WTC11 (cell line): ENCODE results near the gene SPOP. TPM values are rescaled to one million over a fixed set of nuclear protein-coding genes. Genes with fewer than 3 reads are reported as not detected.

Experiments
- ATAC-seq: fragments of 200-7000 bp; cut with Tn5 transposase; 2 replicates; pipeline ENCODE4 v1.10.0; 2021; ENCODE audit warnings: mild to moderate bottlenecking, moderate library complexity
- Bru-seq: library from RNA; stranded (reverse); fragments of 400-500 nt; gene quantifications from one replicate; lab custom pipeline; 2021; lab: Mats Ljungman, UMichigan
- CTCF ChIA-PET: fragments of 300-600 bp; sonication (Branson Sonifier 250); formaldehyde crosslinking; loops from one replicate; lab custom pipeline; 2021; ENCODE audit warnings: antibody characterized with exemption; lab: Charles Lee
- POLR2A ChIA-PET: fragments of 350-600 bp; sonication (Branson Sonifier 250); formaldehyde crosslinking; loops from one replicate; lab custom pipeline; 2021; ENCODE audit warnings: antibody characterized with exemption; lab: Charles Lee
- DNase-seq: peaks from one replicate; pipeline ENCODE4 v3.0.0; 2021; ENCODE audit warnings: low spot score
- H3K27ac Mint-ChIP-seq: 2 replicates; pipeline ENCODE4 v1.8.0; 2021; ENCODE audit warnings: mixed read lengths
- H3K27me3 Mint-ChIP-seq: 2 replicates; pipeline ENCODE4 v1.8.0; 2021; ENCODE audit warnings: low read depth, mild to moderate bottlenecking, moderate library complexity, mixed read lengths
- H3K36me3 Mint-ChIP-seq: 2 replicates; pipeline ENCODE4 v1.8.0; 2021; ENCODE audit warnings: mixed read lengths
- H3K4me1 Mint-ChIP-seq: 2 replicates; pipeline ENCODE4 v1.8.0; 2022; ENCODE audit warnings: mixed read lengths
- H3K4me3 Mint-ChIP-seq: 2 replicates; pipeline ENCODE4 v1.8.0; 2021; ENCODE audit warnings: mild to moderate bottlenecking, moderate library complexity, mixed read lengths
- H3K9me3 Mint-ChIP-seq: 2 replicates; pipeline ENCODE4 v1.8.0; 2021; ENCODE audit warnings: mixed read lengths
- CREM ChIP-seq: sonication (generic); formaldehyde crosslinking; IDR thresholded peaks from 2 replicates; pipeline ENCODE4 v1.8.1; 2022; ENCODE audit warnings: mild to moderate bottlenecking, missing genetic modification reagents, moderate library complexity
- ESRRA ChIP-seq: sonication (generic); formaldehyde crosslinking; IDR thresholded peaks from 2 replicates; pipeline ENCODE4 v1.8.1; 2022; ENCODE audit warnings: mild to moderate bottlenecking, missing genetic modification reagents, borderline replicate concordance
- ETV6 ChIP-seq: sonication (generic); formaldehyde crosslinking; IDR thresholded peaks from 2 replicates; pipeline ENCODE4 v1.8.1; 2022; ENCODE audit warnings: mild to moderate bottlenecking, missing genetic modification reagents
- KAT7 ChIP-seq: sonication (generic); formaldehyde crosslinking; IDR thresholded peaks from 2 replicates; pipeline ENCODE4 v1.8.1; 2023; ENCODE audit warnings: missing genetic modification reagents, mild to moderate bottlenecking, borderline replicate concordance
- NFE2L1 ChIP-seq: sonication (generic); formaldehyde crosslinking; IDR thresholded peaks from 2 replicates; pipeline ENCODE4 v1.8.1; 2023; ENCODE audit warnings: missing genetic modification reagents
- NR3C1 ChIP-seq: sonication (generic); formaldehyde crosslinking; conservative IDR thresholded peaks from 2 replicates; pipeline ENCODE4 v1.8.1; 2023; ENCODE audit warnings: low read depth, mild to moderate bottlenecking, missing genetic modification reagents
- RELA ChIP-seq: sonication (generic); formaldehyde crosslinking; IDR thresholded peaks from 2 replicates; pipeline ENCODE4 v1.8.1; 2022; ENCODE audit warnings: missing genetic modification reagents, mild to moderate bottlenecking, borderline replicate concordance
- SMAD3 ChIP-seq: sonication (generic); formaldehyde crosslinking; IDR thresholded peaks from 2 replicates; pipeline ENCODE4 v1.8.0; 2022; ENCODE audit warnings: missing genetic modification reagents, mild to moderate bottlenecking, borderline replicate concordance
- TP53 ChIP-seq: sonication (generic); formaldehyde crosslinking; IDR thresholded peaks from 2 replicates; pipeline ENCODE4 v1.8.1; 2023; ENCODE audit warnings: mild to moderate bottlenecking, missing genetic modification reagents
- ZNF219 ChIP-seq: sonication (generic); formaldehyde crosslinking; IDR thresholded peaks from 2 replicates; pipeline ENCODE4 v1.8.0; 2023; ENCODE audit warnings: missing genetic modification reagents, mild to moderate bottlenecking, borderline replicate concordance
- ZNF232 ChIP-seq: sonication (generic); formaldehyde crosslinking; IDR thresholded peaks from 2 replicates; pipeline ENCODE4 v1.8.0; 2022; ENCODE audit warnings: mild to moderate bottlenecking, missing genetic modification reagents
- long read RNA-seq, 3 experiments: library from RNA in 1 of 3; library from capped mRNA in 1 of 3; library from polyadenylated mRNA in 1 of 3; unstranded in 2 of 3; stranded (forward) in 1 of 3; transcript quantifications; one replicate each; pipeline ENCODE4 v2.0.0, GENCODE V29; 2021
- total RNA-seq: library from RNA; stranded (reverse); gene quantifications from 3 replicates; pipeline ENCODE4 v1.2.3, GENCODE V29; 2021
- TF ChIP-seq, protein P1 (sequence below): sonication (generic); formaldehyde crosslinking; IDR thresholded peaks from 2 replicates; pipeline ENCODE4 v1.8.0; 2023; ENCODE audit warnings: missing genetic modification reagents
- TF ChIP-seq, protein P2 (sequence below): sonication (generic); formaldehyde crosslinking; IDR thresholded peaks from 2 replicates; pipeline ENCODE4 v1.8.0; 2023; ENCODE audit warnings: missing genetic modification reagents, mild to moderate bottlenecking, borderline replicate concordance
- TF ChIP-seq, protein P3 (sequence below): sonication (generic); formaldehyde crosslinking; IDR thresholded peaks from 2 replicates; pipeline ENCODE4 v1.8.0; 2022; ENCODE audit warnings: mild to moderate bottlenecking, missing genetic modification reagents
- TF ChIP-seq, protein P4 (sequence below): sonication (generic); formaldehyde crosslinking; IDR thresholded peaks from 2 replicates; pipeline ENCODE4 v1.8.1; 2022; ENCODE audit warnings: mild to moderate bottlenecking, moderate library complexity, missing genetic modification reagents
- TF ChIP-seq, protein P5 (sequence below): sonication (generic); formaldehyde crosslinking; IDR thresholded peaks from 2 replicates; pipeline ENCODE4 v1.8.1; 2022; ENCODE audit warnings: mild to moderate bottlenecking, missing genetic modification reagents, moderate library complexity, borderline replicate concordance
- TF ChIP-seq, protein P6 (sequence below): sonication (generic); formaldehyde crosslinking; IDR thresholded peaks from 2 replicates; pipeline ENCODE4 v1.8.0; 2022; ENCODE audit warnings: mild to moderate bottlenecking, missing genetic modification reagents
- TF ChIP-seq, protein P7 (sequence below): fragments of 250-450 bp; sonication (Bioruptor Pico); IDR thresholded peaks from 2 replicates; pipeline ENCODE4 v1.8.0; 2021; ENCODE audit warnings: mild to moderate bottlenecking
- TF ChIP-seq, protein P8 (sequence below): fragments of 250-450 bp; sonication (Bioruptor Pico); conservative IDR thresholded peaks from 2 replicates; pipeline ENCODE4 v1.9.0; 2021; ENCODE audit warnings: mild to moderate bottlenecking

SPOP gene
- total RNA-seq (19.2 to 32.4 TPM (median 22.4 TPM) in 3 replicates), Bru-seq, nascent RNA (percentile 71 among the genes with signal in this experiment)
- long read RNA-seq, experiment 1, transcript SPOP-201 (11 exons, 2,965 nt) = minor isoform, 13 of 144 reads
- long read RNA-seq, experiment 1, transcript SPOP-206 (10 exons, 1,865 nt) = major isoform, 91 of 144 reads
- long read RNA-seq, experiment 1, transcript SPOP-202 (11 exons, 2,985 nt) = minor isoform, 12 of 144 reads
- long read RNA-seq, experiment 1, partial matches to known transcripts = 6 of 144 reads
- long read RNA-seq, experiment 1, other reads (novel, unspliced or antisense) = 19 of 144 reads
- long read RNA-seq, experiment 2, transcript SPOP-206 (10 exons, 1,865 nt) = major isoform, 10 of 25 reads
- long read RNA-seq, experiment 2, partial matches to known transcripts = 6 of 25 reads
- long read RNA-seq, experiment 2, other reads (novel, unspliced or antisense) = 4 of 25 reads
- long read RNA-seq, experiment 3, transcript SPOP-206 (10 exons, 1,865 nt) = major isoform, 86 of 119 reads
- long read RNA-seq, experiment 3, transcript SPOP-201 (11 exons, 2,965 nt) = minor isoform, 11 of 119 reads
- long read RNA-seq, experiment 3, partial matches to known transcripts = 1 of 119 reads
- long read RNA-seq, experiment 3, other reads (novel, unspliced or antisense) = 18 of 119 reads

DNA sequence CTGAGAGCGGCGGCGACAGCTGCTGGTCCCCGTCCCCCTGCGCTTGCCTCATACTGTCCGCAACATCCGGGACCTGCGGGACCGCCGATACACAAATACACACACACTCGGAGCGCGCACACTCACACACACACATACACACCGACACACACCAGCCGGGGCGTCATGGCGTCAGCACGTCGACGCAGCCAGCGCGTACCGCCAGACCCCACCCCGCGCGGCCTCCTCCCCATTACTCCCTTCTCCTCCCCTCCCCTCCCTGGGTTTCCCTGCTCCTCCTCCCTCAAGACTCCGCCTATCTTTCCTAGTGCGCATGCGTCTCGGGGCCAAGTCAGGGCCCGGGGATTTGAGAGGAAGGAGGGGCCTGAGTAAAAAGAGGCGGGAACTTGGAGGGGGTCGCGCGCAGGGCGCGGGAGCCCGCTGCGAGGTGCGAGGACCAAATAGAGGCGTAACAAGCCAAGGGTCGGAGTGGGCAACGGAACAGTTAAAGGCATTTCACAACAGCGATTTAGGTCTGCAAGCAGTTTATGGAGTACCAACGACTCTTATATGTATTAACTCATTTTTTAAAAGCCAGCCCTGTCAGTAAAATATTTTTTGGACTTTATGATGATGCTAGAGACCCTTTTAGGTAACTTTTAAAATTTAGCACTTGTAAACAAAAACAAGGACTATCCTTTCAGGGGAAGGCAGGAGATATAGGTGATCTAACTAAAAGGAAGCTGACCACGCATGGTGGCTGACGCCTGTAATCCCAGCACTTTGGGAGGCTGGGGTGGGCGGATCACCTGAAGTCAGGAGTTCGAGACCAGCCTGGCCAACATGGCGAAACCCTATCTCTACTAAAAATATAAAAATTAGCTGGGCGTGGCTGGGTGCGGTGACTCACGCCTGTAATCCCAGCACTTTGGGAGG, at the start of gene SPOP:
Gene SPOP (minus strand): TSS at position 165 of the 915 bp plus-strand sequence. CDS start 55,287 bp downstream, outside the sequence.
- DNase-seq (peak; percentile 99), ATAC-seq (peak; percentile 97)
- Mint-ChIP-seq H3K4me3 (peak within 1 kb of the TSS; percentile 88), H3K27ac (peak within 1 kb of the TSS; percentile 96), H3K9me3 (peaks cover 6% of the 10 kb centered on the region), H3K4me1 (peaks cover 18% of the 10 kb centered on the region), H3K36me3 (peaks cover 17% of the 10 kb centered on the region), H3K27me3 (peaks cover 38% of the 10 kb centered on the region)
- ChIA-PET CTCF (interaction anchor here (0.7 to 1.9 kb wide), 9 partner anchors 9 to 285 kb away, joined by 3 to 11 read pairs (median 4); partner anchors contain the start of genes FAM117A and SLC35B1), POLR2A (interaction anchor here (1.0 to 1.3 kb wide), 4 partner anchors 90 to 138 kb away, joined by 3 to 5 read pairs (median 4); partner anchors contain the start of genes KAT7 and NXPH3)
- no peak for TF ChIP-seq NR3C1 (CRISPR knock-in tag)
- peak; percentile 82; the same call in 1 of the 2 replicates for TF ChIP-seq CREM (CRISPR knock-in tag)
- TF ChIP-seq, protein P1, sequence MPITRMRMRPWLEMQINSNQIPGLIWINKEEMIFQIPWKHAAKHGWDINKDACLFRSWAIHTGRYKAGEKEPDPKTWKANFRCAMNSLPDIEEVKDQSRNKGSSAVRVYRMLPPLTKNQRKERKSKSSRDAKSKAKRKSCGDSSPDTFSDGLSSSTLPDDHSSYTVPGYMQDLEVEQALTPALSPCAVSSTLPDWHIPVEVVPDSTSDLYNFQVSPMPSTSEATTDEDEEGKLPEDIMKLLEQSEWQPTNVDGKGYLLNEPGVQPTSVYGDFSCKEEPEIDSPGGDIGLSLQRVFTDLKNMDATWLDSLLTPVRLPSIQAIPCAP (CRISPR knock-in tag) = peak; percentile 93
- TF ChIP-seq SMAD3 (CRISPR knock-in tag) = peak; percentile 96
- TF ChIP-seq, protein P2, sequence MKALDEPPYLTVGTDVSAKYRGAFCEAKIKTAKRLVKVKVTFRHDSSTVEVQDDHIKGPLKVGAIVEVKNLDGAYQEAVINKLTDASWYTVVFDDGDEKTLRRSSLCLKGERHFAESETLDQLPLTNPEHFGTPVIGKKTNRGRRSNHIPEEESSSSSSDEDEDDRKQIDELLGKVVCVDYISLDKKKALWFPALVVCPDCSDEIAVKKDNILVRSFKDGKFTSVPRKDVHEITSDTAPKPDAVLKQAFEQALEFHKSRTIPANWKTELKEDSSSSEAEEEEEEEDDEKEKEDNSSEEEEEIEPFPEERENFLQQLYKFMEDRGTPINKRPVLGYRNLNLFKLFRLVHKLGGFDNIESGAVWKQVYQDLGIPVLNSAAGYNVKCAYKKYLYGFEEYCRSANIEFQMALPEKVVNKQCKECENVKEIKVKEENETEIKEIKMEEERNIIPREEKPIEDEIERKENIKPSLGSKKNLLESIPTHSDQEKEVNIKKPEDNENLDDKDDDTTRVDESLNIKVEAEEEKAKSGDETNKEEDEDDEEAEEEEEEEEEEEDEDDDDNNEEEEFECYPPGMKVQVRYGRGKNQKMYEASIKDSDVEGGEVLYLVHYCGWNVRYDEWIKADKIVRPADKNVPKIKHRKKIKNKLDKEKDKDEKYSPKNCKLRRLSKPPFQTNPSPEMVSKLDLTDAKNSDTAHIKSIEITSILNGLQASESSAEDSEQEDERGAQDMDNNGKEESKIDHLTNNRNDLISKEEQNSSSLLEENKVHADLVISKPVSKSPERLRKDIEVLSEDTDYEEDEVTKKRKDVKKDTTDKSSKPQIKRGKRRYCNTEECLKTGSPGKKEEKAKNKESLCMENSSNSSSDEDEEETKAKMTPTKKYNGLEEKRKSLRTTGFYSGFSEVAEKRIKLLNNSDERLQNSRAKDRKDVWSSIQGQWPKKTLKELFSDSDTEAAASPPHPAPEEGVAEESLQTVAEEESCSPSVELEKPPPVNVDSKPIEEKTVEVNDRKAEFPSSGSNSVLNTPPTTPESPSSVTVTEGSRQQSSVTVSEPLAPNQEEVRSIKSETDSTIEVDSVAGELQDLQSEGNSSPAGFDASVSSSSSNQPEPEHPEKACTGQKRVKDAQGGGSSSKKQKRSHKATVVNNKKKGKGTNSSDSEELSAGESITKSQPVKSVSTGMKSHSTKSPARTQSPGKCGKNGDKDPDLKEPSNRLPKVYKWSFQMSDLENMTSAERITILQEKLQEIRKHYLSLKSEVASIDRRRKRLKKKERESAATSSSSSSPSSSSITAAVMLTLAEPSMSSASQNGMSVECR = peak; percentile 93; the same call in 1 of the 2 replicates
- TF ChIP-seq RELA = 0 out of 2 replicates have a peak, but pooled peaks have one; percentile 68
- TF ChIP-seq, protein P3, sequence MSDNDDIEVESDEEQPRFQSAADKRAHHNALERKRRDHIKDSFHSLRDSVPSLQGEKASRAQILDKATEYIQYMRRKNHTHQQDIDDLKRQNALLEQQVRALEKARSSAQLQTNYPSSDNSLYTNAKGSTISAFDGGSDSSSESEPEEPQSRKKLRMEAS (CRISPR knock-in tag) = peak; percentile 100
- peak; percentile 78; the same call in 1 of the 2 replicates for TF ChIP-seq ESRRA
- TF ChIP-seq ETV6 = peak; percentile 99
- TF ChIP-seq, protein P4, sequence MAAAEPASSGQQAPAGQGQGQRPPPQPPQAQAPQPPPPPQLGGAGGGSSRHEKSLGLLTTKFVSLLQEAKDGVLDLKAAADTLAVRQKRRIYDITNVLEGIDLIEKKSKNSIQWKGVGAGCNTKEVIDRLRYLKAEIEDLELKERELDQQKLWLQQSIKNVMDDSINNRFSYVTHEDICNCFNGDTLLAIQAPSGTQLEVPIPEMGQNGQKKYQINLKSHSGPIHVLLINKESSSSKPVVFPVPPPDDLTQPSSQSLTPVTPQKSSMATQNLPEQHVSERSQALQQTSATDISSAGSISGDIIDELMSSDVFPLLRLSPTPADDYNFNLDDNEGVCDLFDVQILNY (CRISPR knock-in tag) = peak; percentile 97
- 0 out of 2 replicates have a peak, but pooled peaks have one; percentile 44 for TF ChIP-seq ZNF219 (CRISPR knock-in tag)
- TF ChIP-seq, protein P5, sequence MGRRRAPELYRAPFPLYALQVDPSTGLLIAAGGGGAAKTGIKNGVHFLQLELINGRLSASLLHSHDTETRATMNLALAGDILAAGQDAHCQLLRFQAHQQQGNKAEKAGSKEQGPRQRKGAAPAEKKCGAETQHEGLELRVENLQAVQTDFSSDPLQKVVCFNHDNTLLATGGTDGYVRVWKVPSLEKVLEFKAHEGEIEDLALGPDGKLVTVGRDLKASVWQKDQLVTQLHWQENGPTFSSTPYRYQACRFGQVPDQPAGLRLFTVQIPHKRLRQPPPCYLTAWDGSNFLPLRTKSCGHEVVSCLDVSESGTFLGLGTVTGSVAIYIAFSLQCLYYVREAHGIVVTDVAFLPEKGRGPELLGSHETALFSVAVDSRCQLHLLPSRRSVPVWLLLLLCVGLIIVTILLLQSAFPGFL (CRISPR knock-in tag) = peak; percentile 96; the same call in 1 of the 2 replicates
- TF ChIP-seq TP53 = peak; percentile 81
- peak; percentile 98 for TF ChIP-seq ZNF232
- TF ChIP-seq, protein P6, sequence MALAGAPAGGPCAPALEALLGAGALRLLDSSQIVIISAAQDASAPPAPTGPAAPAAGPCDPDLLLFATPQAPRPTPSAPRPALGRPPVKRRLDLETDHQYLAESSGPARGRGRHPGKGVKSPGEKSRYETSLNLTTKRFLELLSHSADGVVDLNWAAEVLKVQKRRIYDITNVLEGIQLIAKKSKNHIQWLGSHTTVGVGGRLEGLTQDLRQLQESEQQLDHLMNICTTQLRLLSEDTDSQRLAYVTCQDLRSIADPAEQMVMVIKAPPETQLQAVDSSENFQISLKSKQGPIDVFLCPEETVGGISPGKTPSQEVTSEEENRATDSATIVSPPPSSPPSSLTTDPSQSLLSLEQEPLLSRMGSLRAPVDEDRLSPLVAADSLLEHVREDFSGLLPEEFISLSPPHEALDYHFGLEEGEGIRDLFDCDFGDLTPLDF (CRISPR knock-in tag) = peak; percentile 90
- TF ChIP-seq NFE2L1 = peak; percentile 96
- TF ChIP-seq, protein P7, sequence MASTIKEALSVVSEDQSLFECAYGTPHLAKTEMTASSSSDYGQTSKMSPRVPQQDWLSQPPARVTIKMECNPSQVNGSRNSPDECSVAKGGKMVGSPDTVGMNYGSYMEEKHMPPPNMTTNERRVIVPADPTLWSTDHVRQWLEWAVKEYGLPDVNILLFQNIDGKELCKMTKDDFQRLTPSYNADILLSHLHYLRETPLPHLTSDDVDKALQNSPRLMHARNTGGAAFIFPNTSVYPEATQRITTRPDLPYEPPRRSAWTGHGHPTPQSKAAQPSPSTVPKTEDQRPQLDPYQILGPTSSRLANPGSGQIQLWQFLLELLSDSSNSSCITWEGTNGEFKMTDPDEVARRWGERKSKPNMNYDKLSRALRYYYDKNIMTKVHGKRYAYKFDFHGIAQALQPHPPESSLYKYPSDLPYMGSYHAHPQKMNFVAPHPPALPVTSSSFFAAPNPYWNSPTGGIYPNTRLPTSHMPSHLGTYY (CRISPR knock-in tag) = no peak
- TF ChIP-seq, protein P8, sequence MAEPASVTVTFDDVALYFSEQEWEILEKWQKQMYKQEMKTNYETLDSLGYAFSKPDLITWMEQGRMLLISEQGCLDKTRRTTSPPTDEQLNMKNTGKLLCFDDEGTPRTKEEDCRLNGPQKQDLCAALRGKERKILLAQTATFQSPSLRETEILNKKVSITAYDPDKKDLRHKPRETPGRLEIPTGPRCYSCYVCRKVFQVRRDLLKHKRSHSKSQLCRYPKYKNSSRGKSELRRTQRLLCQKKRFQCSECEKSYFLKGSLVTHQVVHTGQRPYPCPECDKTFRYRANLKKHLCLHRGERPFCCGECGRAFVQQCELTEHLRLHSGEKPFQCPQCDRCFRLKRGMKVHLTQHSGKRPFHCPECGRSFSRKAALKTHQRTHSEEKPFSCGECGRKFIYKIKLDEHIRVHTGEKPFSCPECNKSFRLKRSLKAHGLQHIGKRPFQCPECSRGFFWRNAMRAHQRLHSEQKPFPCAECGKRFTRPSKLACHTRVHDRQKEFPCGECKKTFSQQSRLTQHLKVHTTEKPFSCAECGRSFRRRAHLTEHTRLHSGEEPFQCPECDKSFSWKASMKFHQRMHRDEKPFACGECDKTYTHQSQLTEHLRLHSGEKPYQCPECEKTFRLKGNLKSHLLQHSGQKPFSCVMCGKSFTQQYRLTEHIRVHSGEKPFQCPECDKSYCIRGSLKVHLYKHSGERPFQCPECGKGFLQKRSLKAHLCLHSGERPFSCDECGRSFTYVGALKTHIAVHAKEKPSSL (CRISPR knock-in tag) = no peak
- no peak for TF ChIP-seq KAT7
